Measurements from ENCODE around the gene TEX54. TPM values are rescaled to one million over a fixed set of nuclear protein-coding genes. Genes with fewer than 3 reads are reported as not detected.

The TEX54 gene
- total and polyA plus RNA-seq, 2 of the 13 experiments (the other 11 are each of a cell fraction or from before 2014, with no cell fraction given) = not detected

DNA sequence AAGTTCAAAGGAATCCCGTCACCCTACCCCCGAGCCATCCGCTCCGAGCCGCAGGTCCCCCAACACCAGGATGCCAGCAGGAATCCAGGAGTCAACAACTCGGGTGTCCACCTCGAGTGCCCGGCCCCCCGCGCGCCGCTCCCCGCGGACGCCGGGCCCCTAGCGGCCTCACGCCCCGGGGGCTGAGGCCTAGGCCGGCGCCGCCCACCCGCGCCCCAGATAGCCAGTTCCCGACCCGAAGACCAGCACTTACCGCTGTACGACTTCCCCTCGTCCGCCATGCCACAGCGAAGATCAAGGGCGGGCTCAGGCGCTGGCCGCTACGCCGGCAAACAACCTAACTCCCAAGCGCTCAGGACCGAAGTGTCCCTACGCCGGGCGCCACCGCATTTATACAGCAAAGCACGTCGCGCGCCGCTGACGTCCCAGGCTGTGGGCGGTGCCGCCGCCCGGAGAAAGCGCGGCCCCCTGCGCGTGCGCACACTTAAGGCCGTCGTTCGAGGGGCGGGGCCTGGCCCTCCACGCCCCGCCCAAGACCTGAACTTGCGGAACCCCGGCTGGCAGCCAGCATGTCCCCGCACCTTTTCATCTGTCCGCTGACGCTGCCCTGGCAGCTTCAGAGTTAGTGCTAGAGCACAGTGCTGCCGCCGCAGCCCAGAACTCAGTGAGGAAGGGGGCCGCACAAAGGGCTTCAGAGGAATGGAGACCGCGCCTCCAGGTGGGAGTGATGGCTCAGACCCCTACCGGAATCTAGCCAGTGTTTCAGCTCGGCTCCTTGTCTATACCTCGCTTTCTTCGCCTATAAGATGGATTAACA, 27.4 kb downstream of the TEX54 start, which contains the start of gene NXF1 (continued):
- TF ChIP-seq HNRNPUL1 (IDR thresholded peaks at IDR 0.05; ENCODE audit: low read depth, low read length) = no peak
- 0 out of 2 replicates have a peak, but pooled peaks have one; percentile 55 for TF ChIP-seq HNRNPL (IDR thresholded peaks at IDR 0.05; ENCODE audit: low read depth, low read length)
- 0 out of 2 replicates have a peak, but pooled peaks have one; percentile 28 for TF ChIP-seq ZNF281 (CRISPR knock-in tag; IDR thresholded peaks at IDR 0.05; ENCODE audit: borderline replicate concordance)
- TF ChIP-seq HCFC1 (IDR thresholded peaks at IDR 0.05; ENCODE audit: low read depth, low read length) = peak; percentile 45; the same call in 1 of the 2 replicates
- TF ChIP-seq ZNF891 (CRISPR knock-in tag; IDR thresholded peaks at IDR 0.05) = peak; percentile 72
- 0 out of 2 replicates have a peak, but pooled peaks have one; percentile 58 for TF ChIP-seq ZNF569 (CRISPR knock-in tag; IDR thresholded peaks at IDR 0.05; ENCODE audit: borderline replicate concordance)
- TF ChIP-seq MXD3 (CRISPR knock-in tag; IDR thresholded peaks at IDR 0.05) = peak; percentile 90
- no peak for TF ChIP-seq ZNF740 (CRISPR knock-in tag; IDR thresholded peaks at IDR 0.05)
- no peak for TF ChIP-seq RAD51 (IDR thresholded peaks at IDR 0.05; ENCODE audit: borderline replicate concordance)
- no peak; the same call in 1 of the 2 replicates for TF ChIP-seq ZBTB42 (CRISPR knock-in tag; IDR thresholded peaks at IDR 0.05)
- TF ChIP-seq, protein P1, sequence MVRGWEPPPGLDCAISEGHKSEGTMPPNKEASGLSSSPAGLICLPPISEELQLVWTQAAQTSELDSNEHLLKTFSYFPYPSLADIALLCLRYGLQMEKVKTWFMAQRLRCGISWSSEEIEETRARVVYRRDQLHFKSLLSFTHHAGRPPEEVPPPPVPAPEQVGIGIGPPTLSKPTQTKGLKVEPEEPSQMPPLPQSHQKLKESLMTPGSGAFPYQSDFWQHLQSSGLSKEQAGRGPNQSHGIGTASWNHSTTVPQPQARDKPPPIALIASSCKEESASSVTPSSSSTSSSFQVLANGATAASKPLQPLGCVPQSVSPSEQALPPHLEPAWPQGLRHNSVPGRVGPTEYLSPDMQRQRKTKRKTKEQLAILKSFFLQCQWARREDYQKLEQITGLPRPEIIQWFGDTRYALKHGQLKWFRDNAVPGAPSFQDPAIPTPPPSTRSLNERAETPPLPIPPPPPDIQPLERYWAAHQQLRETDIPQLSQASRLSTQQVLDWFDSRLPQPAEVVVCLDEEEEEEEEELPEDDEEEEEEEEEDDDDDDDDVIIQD (CRISPR knock-in tag; IDR thresholded peaks at IDR 0.05; ENCODE audit: low read depth) = peak; percentile 51; the same call in 1 of the 2 replicates
- no peak for TF ChIP-seq EHMT2 (IDR thresholded peaks at IDR 0.05; ENCODE audit: borderline replicate concordance, low read depth, low read length)
- TF ChIP-seq, protein P2, sequence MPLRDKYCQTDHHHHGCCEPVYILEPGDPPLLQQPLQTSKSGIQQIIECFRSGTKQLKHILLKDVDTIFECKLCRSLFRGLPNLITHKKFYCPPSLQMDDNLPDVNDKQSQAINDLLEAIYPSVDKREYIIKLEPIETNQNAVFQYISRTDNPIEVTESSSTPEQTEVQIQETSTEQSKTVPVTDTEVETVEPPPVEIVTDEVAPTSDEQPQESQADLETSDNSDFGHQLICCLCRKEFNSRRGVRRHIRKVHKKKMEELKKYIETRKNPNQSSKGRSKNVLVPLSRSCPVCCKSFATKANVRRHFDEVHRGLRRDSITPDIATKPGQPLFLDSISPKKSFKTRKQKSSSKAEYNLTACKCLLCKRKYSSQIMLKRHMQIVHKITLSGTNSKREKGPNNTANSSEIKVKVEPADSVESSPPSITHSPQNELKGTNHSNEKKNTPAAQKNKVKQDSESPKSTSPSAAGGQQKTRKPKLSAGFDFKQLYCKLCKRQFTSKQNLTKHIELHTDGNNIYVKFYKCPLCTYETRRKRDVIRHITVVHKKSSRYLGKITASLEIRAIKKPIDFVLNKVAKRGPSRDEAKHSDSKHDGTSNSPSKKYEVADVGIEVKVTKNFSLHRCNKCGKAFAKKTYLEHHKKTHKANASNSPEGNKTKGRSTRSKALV (CRISPR knock-in tag; IDR thresholded peaks at IDR 0.05) = peak; percentile 77
- TF ChIP-seq MAFG (CRISPR knock-in tag; IDR thresholded peaks at IDR 0.05) = no peak
- peak; percentile 58; the same call in 1 of the 2 replicates for TF ChIP-seq NR2C2 (CRISPR knock-in tag; IDR thresholded peaks at IDR 0.05; ENCODE audit: borderline replicate concordance)
- TF ChIP-seq, protein P3, sequence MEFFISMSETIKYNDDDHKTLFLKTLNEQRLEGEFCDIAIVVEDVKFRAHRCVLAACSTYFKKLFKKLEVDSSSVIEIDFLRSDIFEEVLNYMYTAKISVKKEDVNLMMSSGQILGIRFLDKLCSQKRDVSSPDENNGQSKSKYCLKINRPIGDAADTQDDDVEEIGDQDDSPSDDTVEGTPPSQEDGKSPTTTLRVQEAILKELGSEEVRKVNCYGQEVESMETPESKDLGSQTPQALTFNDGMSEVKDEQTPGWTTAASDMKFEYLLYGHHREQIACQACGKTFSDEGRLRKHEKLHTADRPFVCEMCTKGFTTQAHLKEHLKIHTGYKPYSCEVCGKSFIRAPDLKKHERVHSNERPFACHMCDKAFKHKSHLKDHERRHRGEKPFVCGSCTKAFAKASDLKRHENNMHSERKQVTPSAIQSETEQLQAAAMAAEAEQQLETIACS (CRISPR knock-in tag; IDR thresholded peaks at IDR 0.05) = no peak; the same call in 1 of the 2 replicates
- TF ChIP-seq JUNB (CRISPR knock-in tag; IDR thresholded peaks at IDR 0.05; ENCODE audit: borderline replicate concordance) = no peak
- 0 out of 2 replicates have a peak, but pooled peaks have one; percentile 49 for TF ChIP-seq KLF13 (CRISPR knock-in tag; IDR thresholded peaks at IDR 0.05)
